ENCODE results near the gene SLC4A5. TPM values are rescaled to one million over a fixed set of nuclear protein-coding genes. Genes with fewer than 3 reads are reported as not detected.

The SLC4A5 gene
- total and polyA plus RNA-seq, 10 donors: 0.45 to 9.7 (median 3.1) TPM

Small RNAs within 50 kb of the gene (small RNA-seq; reads per million reads assigned to genes)
- gene RNU6-542P: 0 reads per million in 4 donors
- 0 reads per million in 4 donors for gene TAF13P2

Other genes with a start within 250 kb of the SLC4A5 start
- 10 to 100 TPM; 12.6 to 39.8 (median 18.8) TPM for gene BOLA3, start 195.5 kb downstream of the SLC4A5 start, total RNA-seq
- 10 to 100 TPM; 33.6 to 41.4 (median 39.3) TPM for gene BOLA3, start 195.5 kb downstream of the SLC4A5 start, polyA plus RNA-seq
- gene MOB1A, start 164.5 kb downstream of the SLC4A5 start, total RNA-seq: 100 to 1,000 TPM; 144 to 198 (median 177) TPM
- 10 to 100 TPM; 55.0 to 87.1 (median 62.8) TPM for gene MOB1A, start 164.5 kb downstream of the SLC4A5 start, polyA plus RNA-seq
- 10 to 100 TPM; 32.5 to 71.1 (median 45.1) TPM for gene MTHFD2, start 144.8 kb downstream of the SLC4A5 start, total RNA-seq
- gene MTHFD2, start 144.8 kb downstream of the SLC4A5 start, polyA plus RNA-seq: 10 to 100 TPM; 17.8 to 35.8 (median 26.8) TPM
- gene DCTN1, start 36.9 kb upstream of the SLC4A5 start, total RNA-seq: 100 to 1,000 TPM in 4 of 7 donors, 10 to 100 TPM in 3; 81.8 to 113 (median 100) TPM
- gene DCTN1, start 36.9 kb upstream of the SLC4A5 start, polyA plus RNA-seq: 10 to 100 TPM; 47.8 to 77.2 (median 53.7) TPM
- gene C2orf81, start 78.2 kb upstream of the SLC4A5 start, total RNA-seq: 1 to 10 TPM; 1.7 to 4.0 (median 2.8) TPM
- gene C2orf81, start 78.2 kb upstream of the SLC4A5 start, polyA plus RNA-seq: 1 to 10 TPM; 3.2 to 5.7 (median 5.1) TPM
- 10 to 100 TPM; 15.1 to 24.3 (median 17.9) TPM for gene WDR54, start 78.3 kb upstream of the SLC4A5 start, total RNA-seq
- gene WDR54, start 78.3 kb upstream of the SLC4A5 start, polyA plus RNA-seq: 10 to 100 TPM; 23.7 to 26.0 (median 24.4) TPM
- gene RTKN, start 98.5 kb upstream of the SLC4A5 start, total RNA-seq: 10 to 100 TPM in 3 of 7 donors, 1 to 10 TPM in 4; 5.0 to 11.1 (median 9.8) TPM
- 1 to 10 TPM; 3.2 to 6.9 (median 3.4) TPM for gene RTKN, start 98.5 kb upstream of the SLC4A5 start, polyA plus RNA-seq
- gene INO80B, start 111.7 kb upstream of the SLC4A5 start, total RNA-seq: 10 to 100 TPM in 6 of 7 donors, 1 to 10 TPM in 1; 9.0 to 42.9 (median 28.6) TPM
- gene INO80B, start 111.7 kb upstream of the SLC4A5 start, polyA plus RNA-seq: 10 to 100 TPM; 36.7 to 50.3 (median 43.7) TPM
- 10 to 100 TPM; 39.5 to 80.7 (median 58.5) TPM for gene WBP1, start 115.0 kb upstream of the SLC4A5 start, total RNA-seq
- 10 to 100 TPM; 64.7 to 84.2 (median 78.8) TPM for gene WBP1, start 115.0 kb upstream of the SLC4A5 start, polyA plus RNA-seq
- 10 to 100 TPM; 49.2 to 61.6 (median 56.7) TPM for gene MOGS, start 122.0 kb upstream of the SLC4A5 start, total RNA-seq
- 10 to 100 TPM; 24.6 to 35.5 (median 31.0) TPM for gene MOGS, start 122.0 kb upstream of the SLC4A5 start, polyA plus RNA-seq
- 10 to 100 TPM; 13.0 to 74.3 (median 61.7) TPM for gene MRPL53, start 129.3 kb upstream of the SLC4A5 start, total RNA-seq
- gene MRPL53, start 129.3 kb upstream of the SLC4A5 start, polyA plus RNA-seq: 10 to 100 TPM; 69.4 to 86.7 (median 78.6) TPM
- gene CCDC142, start 139.6 kb upstream of the SLC4A5 start, total RNA-seq: 10 to 100 TPM; 22.2 to 59.4 (median 31.6) TPM
- gene CCDC142, start 139.6 kb upstream of the SLC4A5 start, polyA plus RNA-seq: 1 to 10 TPM; 2.8 to 9.3 (median 3.4) TPM
- 10 to 100 TPM; 34.3 to 51.3 (median 38.3) TPM for gene TTC31, start 139.7 kb upstream of the SLC4A5 start, total RNA-seq
- 10 to 100 TPM; 15.7 to 26.7 (median 21.6) TPM for gene TTC31, start 139.7 kb upstream of the SLC4A5 start, polyA plus RNA-seq
- 1 to 10 TPM in 3 of 7 donors, under 1 TPM in 4; 0.52 to 2.7 (median 0.89) TPM for gene LBX2, start 156.2 kb upstream of the SLC4A5 start, total RNA-seq
- 1 to 10 TPM in 1 of 3 donors, under 1 TPM in 2; 0.50 to 1.8 (median 0.93) TPM for gene LBX2, start 156.2 kb upstream of the SLC4A5 start, polyA plus RNA-seq
- gene PCGF1, start 164.3 kb upstream of the SLC4A5 start, total RNA-seq: 10 to 100 TPM; 12.7 to 20.4 (median 14.7) TPM
- 10 to 100 TPM in 2 of 3 donors, 1 to 10 TPM in 1; 9.6 to 11.8 (median 11.6) TPM for gene PCGF1, start 164.3 kb upstream of the SLC4A5 start, polyA plus RNA-seq
- not detected for gene TLX2, start 171.0 kb upstream of the SLC4A5 start, total RNA-seq
- gene TLX2, start 171.0 kb upstream of the SLC4A5 start, polyA plus RNA-seq: under 1 TPM in 2 of 3 donors, not detected in 1; 0.04 to 0.05 TPM
- under 1 TPM in 5 of 7 donors, not detected in 2; 0.24 to 0.52 (median 0.43) TPM for gene DQX1, start 182.8 kb upstream of the SLC4A5 start, total RNA-seq
- under 1 TPM; 0.09 to 0.22 (median 0.11) TPM for gene DQX1, start 182.8 kb upstream of the SLC4A5 start, polyA plus RNA-seq
- 100 to 1,000 TPM; 107 to 182 (median 125) TPM for gene AUP1, start 186.3 kb upstream of the SLC4A5 start, total RNA-seq
- 100 to 1,000 TPM; 140 to 226 (median 223) TPM for gene AUP1, start 186.3 kb upstream of the SLC4A5 start, polyA plus RNA-seq
- gene HTRA2, start 186.5 kb upstream of the SLC4A5 start, total RNA-seq: 10 to 100 TPM; 34.2 to 58.7 (median 38.7) TPM
- 10 to 100 TPM; 46.0 to 48.7 (median 48.0) TPM for gene HTRA2, start 186.5 kb upstream of the SLC4A5 start, polyA plus RNA-seq
- 10 to 100 TPM; 11.6 to 27.4 (median 18.0) TPM for gene LOXL3, start 210.5 kb upstream of the SLC4A5 start, total RNA-seq
- gene LOXL3, start 210.5 kb upstream of the SLC4A5 start, polyA plus RNA-seq: 1 to 10 TPM; 1.8 to 4.6 (median 3.6) TPM
- 10 to 100 TPM; 36.2 to 59.1 (median 39.7) TPM for gene DOK1, start 211.3 kb upstream of the SLC4A5 start, total RNA-seq
- gene DOK1, start 211.3 kb upstream of the SLC4A5 start, polyA plus RNA-seq: 10 to 100 TPM; 19.9 to 41.7 (median 21.0) TPM